GM18519 (cell line): ENCODE results near the gene GCK.
"Not testable (repeated sequence)": the region's sequence is repeated elsewhere in the genome, so short reads cannot be mapped to it uniquely, and the experiment has no call there.

ENCODE experiments used
- ATAC-seq: cut with Tn5 transposase; IDR thresholded peaks from one replicate; pipeline ENCODE4 v1.9.1; 2021; ENCODE audit warnings: mild to moderate bottlenecking, moderate library complexity; ENCODE audit not compliant: unreplicated experiment, low FRiP score

Gene GCK

GRCh38 chr7:44184206-44184872, 4.9 kb downstream of the GCK start:
- no peak for ATAC-seq

GRCh38 chr7:44183386-44183785, 5.9 kb downstream of the GCK start:
- ATAC-seq: no peak

GRCh38 chr7:44182827-44183226, 6.4 kb downstream of the GCK start:
- ATAC-seq: no peak

- ATAC-seq: no peak
Observed at GRCh38 chr7:44180631-44181030, 8.6 kb downstream of the GCK start.

GRCh38 chr7:44177570-44178131, 11.6 kb downstream of the GCK start:
- no peak for ATAC-seq

- ATAC-seq: no peak
Observed at GRCh38 chr7:44176486-44176885, 12.8 kb downstream of the GCK start.

- ATAC-seq: no peak
Observed at GRCh38 chr7:44175730-44176129, 13.5 kb downstream of the GCK start.

GRCh38 chr7:44174694-44174948, 14.6 kb downstream of the GCK start:
- ATAC-seq: not testable (repeated sequence)

GRCh38 chr7:44173911-44174693, 15.1 kb downstream of the GCK start:
- no peak for ATAC-seq

GRCh38 chr7:44172803-44173424, 16.3 kb downstream of the GCK start:
- ATAC-seq: no peak

- ATAC-seq: no peak
Observed at GRCh38 chr7:44172352-44172751, 16.9 kb downstream of the GCK start.

- not testable (repeated sequence) for ATAC-seq
Observed at GRCh38 chr7:44171901-44172300, 17.3 kb downstream of the GCK start.

- no peak for ATAC-seq
Observed at GRCh38 chr7:44167920-44168319, 21.3 kb downstream of the GCK start.

- ATAC-seq: no peak
Observed at GRCh38 chr7:44163591-44163990, 25.6 kb downstream of the GCK start.

GRCh38 chr7:44162785-44163395, 26.3 kb downstream of the GCK start:
- no peak for ATAC-seq

- ATAC-seq: no peak
Observed at GRCh38 chr7:44162179-44162578, 27.1 kb downstream of the GCK start.

GRCh38 chr7:44161371-44161770, 27.9 kb downstream of the GCK start:
- ATAC-seq: no peak

GRCh38 chr7:44159824-44160630, 29.2 kb downstream of the GCK start:
- no peak for ATAC-seq

GRCh38 chr7:44158873-44159631, 30.2 kb downstream of the GCK start:
- ATAC-seq: no peak
